Embryonic facial prominence (tissue), 1 donor: ENCODE measurements around the gene TXNRD2.

Experiments
- DNase-seq: peaks from one replicate; pipeline ENCODE4 v3.0.0-alpha.2; 2016; ENCODE audit errors: extremely low spot score

Gene TXNRD2

GRCh38 chr22:19941365-19942082 lies at the start of gene TXNRD2, which contains the start of gene COMT:
Gene TXNRD2, minus strand, starts transcription at chr22:19941818. Its CDS starts 15 bp downstream, at chr22:19941803.
Gene COMT, plus strand, starts transcription at chr22:19941772. Its CDS starts 20,755 bp downstream, at chr22:19962527.
- DNase-seq = no peak

- DNase-seq = no peak
These were observed 49.7 kb upstream of the TXNRD2 start for GRCh38 chr22:19991395-19991644.

- DNase-seq = no peak
These were observed 49.2 kb upstream of the TXNRD2 start for GRCh38 chr22:19990609-19991394.

GRCh38 chr22:19990188-19990587 lies 48.6 kb upstream of the TXNRD2 start:
- no peak for DNase-seq

GRCh38 chr22:19989725-19990067 lies 48.1 kb upstream of the TXNRD2 start:
- DNase-seq = no peak

- no peak for DNase-seq
These were observed 47.5 kb upstream of the TXNRD2 start for GRCh38 chr22:19988965-19989724.

GRCh38 chr22:19988331-19988808 lies 46.8 kb upstream of the TXNRD2 start:
- DNase-seq = no peak

GRCh38 chr22:19987394-19988306 lies 46.0 kb upstream of the TXNRD2 start:
- no peak for DNase-seq

GRCh38 chr22:19986410-19987341 lies 45.1 kb upstream of the TXNRD2 start:
- peak; percentile 43 for DNase-seq

- DNase-seq = no peak
These were observed 44.4 kb upstream of the TXNRD2 start for GRCh38 chr22:19986011-19986409.

- no peak for DNase-seq
These were observed 43.5 kb upstream of the TXNRD2 start for GRCh38 chr22:19984851-19985811.

GRCh38 chr22:19984201-19984753 lies 42.7 kb upstream of the TXNRD2 start:
- DNase-seq = no peak

- DNase-seq = no peak
These were observed 42.1 kb upstream of the TXNRD2 start for GRCh38 chr22:19983741-19984140.

GRCh38 chr22:19982991-19983578 lies 41.5 kb upstream of the TXNRD2 start:
- no peak for DNase-seq

- no peak for DNase-seq
These were observed 40.6 kb upstream of the TXNRD2 start for GRCh38 chr22:19981961-19982920.

GRCh38 chr22:19981171-19981960 lies 39.7 kb upstream of the TXNRD2 start:
- DNase-seq = no peak
